ENCODE data around the gene DCX.

DCX gene

DNA sequence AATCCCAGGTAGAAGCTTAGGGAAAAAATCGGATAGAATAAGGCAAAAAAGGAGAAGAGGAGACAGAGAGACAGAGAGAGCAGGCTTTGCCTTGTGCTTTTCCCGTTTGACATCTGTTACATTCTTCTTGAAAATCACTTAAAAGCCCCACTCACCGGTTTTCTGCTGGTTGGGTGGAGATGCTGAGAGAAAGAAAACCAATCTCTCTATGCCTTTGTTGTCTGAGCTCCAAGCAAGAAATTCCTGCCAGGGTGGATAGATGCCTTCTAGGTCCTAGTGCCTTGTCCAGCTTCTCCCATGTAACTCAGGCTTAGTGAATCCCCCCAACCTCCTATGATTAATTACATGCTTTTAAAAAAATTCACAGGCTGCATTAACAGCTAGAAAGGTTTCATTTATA is at the start of gene DCX:
Gene DCX, minus strand, starts transcription at position 210 of the 400 bp plus-strand sequence. CDS start 1,794 bp downstream, outside the sequence.
- peak; percentile 73 to 88 for DNase-seq

DNA sequence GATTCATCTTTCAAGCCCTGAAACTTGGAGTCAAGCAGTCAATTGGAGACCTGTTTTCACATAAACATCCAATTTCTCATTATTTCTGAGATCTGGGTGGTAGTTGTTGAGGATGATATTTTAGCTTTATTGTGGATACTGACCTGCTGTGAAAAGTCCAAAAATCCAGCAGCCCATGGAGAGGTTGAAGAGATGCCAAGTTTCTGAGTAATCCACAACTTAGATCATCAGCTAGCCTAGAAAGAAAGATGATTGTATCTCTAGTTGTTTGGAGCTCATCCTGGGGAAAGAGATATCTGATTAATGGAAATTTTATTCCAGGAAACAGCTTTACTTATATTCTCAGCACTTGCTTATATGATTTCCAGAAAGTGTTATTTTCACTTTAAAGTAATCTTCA is 48.6 kb upstream of the DCX start:
- DNase-seq, result no peak

DNA sequence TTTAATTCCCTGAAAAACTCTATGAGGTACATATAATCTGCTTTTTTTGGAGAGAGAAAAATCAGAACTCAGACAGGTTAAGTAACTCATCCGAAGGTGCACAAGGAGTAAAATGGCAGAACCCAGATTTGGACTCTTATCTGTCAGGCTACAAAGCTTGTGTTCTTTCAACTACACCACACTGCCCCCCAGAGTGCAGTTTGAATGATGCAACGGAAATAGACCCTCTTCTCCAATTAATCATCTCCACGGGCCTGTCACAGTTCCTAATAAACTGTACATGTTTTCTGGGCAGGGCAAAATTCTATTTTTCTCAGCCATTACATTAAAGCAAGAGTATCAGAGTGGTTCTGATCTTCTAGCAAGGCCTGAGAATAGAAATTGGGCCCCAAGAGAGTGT is 35.3 kb upstream of the DCX start:
- DNase-seq, result peak; percentile 69 to 80

DNA sequence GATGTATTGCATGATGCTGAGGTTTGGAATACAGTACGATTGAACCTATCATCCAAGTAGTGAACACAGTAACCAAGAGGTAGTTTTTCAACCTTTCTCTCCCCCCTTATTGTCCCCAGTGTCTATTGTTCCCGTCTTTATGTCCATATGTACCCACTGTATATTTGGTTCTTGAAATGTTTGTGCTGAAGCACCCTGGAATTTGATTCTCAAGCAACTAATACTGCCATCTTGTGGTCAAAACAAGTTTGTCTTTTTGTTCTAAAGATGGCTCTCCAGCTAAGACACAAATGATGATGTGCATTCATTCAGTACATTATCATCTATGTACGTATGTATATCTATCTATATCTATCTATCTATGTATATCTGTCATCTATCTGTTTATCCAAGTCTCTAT is 33.5 kb upstream of the DCX start:
- DNase-seq, result peak; percentile 43 to 85

DNA sequence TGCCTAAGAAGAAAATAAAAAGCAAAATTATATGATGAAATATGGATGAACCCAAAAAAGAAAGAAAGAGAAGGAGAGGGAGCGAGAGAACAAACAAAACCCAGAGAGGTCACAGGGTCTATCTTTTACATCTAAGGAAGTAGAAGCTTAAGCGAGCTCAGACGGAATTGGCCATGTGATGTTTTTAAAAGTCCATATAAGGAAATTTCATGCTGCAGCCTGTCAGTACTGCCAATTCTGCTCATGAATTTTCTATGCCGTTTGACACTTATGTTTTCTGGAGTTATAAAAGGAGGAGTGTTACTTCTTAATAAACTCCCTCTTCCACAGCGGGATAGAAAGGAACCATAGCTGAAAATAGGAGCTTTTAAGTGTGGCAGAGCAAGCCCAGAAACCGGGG is 32.9 kb upstream of the DCX start:
- DNase-seq, result peak in 1 of 2 experiments; percentile 10

DNA sequence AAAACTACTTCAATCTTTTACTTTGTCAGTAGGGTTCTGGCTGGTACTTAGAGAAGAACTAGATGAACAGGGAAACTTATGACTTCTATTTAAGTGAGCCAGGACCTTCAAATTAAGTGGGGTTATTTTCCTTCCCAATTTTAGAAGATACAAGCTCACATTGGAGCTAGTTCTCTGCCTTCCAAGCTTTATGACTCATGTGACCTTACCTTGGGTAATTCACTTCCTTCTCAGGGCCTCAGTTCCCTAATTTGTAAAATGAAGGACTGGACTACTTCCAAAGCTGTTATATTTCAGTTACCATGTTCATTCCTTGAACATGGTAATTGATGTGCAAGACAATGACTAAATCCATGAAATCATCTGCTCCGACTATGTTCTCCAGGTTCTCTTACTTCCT is 32.0 kb upstream of the DCX start:
- no peak for DNase-seq

DNA sequence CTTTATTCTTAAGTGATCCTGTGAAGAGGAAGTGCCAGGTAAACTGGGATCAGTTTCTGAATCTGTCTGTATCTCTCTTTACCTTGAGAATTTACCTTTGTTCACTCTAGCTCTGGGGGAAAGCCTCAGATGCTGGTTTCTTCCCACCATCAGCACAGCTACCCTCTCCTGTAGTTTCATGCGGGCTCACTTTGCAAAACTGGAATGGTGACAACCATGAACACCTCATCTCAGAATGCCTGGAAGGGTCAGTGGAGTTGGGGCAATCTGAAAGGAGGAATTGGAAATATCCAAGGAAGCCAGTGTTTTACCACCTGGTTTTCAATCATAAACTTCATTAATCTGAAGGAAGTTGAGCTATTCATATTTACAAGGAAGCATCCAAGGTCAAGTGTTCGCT is 30.8 kb upstream of the DCX start:
- no peak for DNase-seq

DNA sequence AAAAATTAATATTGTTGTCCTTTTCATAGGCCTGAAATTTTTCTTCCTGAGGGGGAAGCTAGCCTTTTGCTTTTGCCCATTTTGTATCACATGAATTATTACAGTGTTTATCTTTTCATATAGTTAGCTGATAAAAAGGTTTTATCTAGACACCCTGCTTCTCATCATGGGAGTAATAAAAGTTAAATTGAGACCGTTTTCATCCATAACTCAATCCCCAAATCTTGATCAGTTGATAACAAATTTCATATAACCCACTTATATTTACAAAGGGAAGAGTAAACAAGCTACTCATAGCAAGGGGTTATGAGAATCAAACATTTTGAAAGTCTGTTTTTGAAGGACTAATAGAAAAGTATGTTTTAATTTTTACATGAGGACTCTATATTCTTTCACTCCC is 23.5 kb upstream of the DCX start:
- no peak for DNase-seq

DNA sequence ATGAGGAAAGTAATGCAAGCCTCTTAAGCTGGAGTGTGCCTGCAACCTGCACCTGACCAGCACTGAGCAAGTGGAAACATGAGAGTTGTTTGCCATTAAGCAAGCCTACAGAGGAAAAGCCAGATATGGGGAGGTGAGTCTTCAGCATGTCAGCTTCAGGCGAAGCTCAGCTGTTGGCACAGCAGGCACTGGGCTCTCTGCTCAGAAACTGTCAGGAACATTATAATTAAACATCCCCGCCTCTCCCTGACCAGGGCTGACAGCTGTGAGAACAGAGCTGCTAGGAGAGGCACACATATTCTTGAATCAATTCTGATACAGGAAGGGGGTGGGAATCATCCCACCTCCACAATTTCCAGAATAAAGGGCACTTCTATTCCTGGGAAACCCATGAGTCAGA is 19.0 kb upstream of the DCX start:
- DNase-seq, result peak in 1 of 2 experiments; percentile 64

DNA sequence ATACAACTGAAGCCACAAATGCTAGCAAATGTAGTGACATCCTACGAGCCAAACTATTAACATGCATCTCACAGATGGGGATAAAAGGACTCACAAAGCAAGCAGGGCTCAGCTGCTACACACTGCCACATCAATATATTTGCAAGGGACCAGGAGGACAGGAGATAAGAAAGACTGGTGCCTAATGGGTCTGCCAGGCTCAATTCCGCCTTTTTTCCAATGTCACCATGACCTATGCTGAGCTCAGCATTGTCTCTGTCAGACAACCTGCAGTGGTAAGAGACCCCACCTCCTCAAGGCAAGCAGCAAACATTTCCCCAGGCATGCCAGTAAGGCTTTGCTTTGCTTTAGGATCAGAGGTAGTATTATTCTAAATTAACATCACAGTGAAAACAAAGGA is 435 bp downstream of the DCX start:
- DNase-seq, result peak; percentile 55 to 69

DNA sequence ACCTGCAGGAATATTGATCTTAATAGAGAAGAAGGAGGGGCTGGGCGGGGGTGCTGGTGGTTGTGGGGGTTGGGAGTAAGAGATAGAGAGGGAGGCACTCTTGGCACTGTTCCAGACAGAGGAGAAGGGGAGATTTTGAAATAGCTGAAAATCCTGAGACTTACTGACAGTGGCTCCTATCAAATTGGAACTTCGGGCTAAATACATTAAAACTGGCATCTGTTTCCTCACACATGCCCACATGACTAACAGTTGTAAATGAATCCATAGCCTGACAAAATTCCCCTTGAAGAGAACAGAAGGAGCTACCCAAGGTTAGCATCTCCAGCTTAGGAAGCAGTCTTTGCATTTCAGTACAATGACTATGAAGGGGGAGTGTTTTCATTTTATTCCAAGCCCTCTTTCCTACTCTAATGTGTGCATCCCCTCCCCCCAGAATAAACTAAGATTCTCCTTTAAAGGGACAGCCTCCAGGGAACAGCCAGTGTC is 1.4 kb downstream of the DCX start:
- peak; percentile 76 to 88 for DNase-seq

DNA sequence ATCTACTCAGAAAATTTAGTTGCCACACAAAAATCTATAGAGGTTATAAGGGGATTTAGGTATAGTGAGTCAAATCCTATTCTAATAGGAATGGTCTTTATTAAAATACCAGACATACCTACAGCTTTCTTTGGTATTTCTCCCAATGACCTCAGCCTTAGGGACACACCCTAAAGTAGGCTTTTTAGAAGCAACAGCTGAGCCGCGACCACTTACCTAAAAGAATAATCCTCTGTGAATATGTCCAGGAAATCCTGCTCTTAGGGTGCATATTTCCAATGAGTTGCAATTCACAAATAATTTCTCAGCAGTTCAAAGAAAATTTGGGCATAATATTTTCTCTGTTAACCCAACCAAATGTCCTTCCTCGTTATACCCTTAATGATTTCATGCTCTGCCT is 2.7 kb downstream of the DCX start:
- DNase-seq, result peak in 1 of 2 experiments; percentile 49

DNA sequence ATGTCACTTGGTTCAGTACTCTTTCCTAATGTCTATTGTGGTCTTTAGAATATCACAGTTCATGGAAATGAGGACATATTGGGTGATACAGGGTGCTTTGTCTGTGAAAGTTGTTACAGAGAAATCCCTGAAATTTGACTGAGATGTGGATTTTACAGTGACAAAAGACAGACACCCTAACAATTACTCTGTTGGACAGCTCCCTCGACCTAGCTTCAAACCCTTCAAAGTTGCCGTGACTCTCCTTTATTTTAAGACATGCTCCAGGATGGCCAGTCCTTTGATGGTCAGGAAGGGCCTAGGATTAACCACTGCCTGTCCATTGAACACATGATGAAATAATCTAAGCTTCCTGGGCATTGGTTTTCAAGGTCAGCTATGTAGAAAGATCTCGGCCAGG is 4.0 kb downstream of the DCX start:
- no peak for DNase-seq

DNA sequence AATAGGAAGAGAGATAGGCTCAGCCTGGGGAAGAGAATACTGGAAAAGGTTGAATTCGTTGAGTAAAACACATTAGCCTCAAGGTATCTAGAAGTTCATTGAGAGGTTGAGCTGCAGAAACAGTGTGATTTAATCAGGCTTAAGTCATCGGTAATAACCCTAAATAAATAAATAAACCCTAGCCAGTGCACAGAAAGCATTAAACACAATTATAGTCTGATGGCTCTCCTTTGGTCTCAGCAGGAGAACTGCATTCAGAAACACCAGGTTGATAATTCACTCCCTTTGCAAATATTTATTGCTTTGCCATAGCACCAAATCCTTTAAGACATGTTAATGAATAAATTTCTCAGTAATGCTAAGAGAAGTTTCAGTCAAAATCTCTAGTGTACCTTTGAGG is 9.6 kb downstream of the DCX start:
- DNase-seq, result no peak

DNA sequence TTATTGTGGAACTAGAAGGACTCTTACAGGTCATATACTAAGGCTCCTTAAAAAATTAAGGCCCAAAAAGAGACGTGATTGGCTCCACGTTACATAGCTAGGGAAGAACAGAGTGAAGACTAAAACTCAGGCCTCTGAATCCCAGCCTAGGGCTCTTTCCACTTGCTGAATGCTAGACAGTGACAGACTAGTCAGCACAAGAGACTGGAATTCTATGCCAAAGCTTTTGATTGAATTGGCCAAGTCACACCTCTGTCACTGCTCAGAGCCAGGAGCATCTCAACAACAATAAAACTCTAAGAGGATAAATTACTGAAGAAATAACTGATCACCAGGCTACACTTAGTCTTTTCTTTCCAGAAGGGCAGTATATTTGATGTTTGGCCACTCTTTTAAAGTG is 16.8 kb downstream of the DCX start:
- DNase-seq, result no peak

DNA sequence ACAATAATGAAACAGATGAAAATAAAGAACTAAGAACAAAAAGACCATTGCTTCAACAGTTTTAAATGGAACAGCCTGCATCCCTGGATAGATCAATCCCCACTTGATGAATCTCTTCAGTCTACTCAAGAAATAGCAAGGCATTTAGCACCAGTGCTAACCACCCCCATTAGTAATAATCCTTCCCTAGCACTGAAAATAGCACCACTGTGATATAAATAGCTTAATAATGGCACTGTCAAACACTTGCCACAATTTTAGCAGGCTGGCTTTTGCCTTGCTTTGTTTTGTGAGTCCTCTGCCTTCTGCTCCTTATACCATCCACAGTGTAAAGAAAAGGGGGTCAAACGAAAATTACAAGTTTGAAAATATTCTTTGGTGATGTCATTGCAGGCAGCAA is 17.4 kb downstream of the DCX start:
- no peak for DNase-seq

DNA sequence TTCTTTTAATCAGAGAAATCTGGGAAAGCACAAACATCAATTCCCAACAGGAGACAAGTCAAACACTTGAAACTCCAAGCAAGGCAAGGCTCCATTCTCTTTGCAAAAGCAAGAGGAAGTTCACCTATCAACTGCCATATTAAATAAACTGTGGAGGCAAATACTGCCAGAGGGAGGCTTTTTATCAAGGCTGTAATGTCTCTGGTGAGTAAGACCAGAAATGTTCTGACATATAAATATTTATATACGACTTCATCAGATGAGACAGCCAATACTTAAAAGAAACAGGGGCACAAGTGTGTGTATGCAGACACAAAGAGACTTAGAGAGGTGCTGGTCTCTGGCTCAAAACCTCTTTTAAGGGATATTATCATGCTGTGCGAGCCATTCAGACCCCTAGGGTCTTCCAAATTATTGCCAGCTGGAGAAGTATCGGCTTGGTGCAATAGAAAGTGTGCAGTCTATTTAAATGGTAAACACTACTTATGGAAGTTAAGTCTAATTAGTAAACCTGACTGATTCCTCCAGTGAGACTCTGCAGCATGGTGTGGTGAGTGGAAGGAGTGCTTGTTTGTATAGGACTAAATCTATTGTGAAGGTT is 24.4 kb downstream of the DCX start:
- no peak for DNase-seq

DNA sequence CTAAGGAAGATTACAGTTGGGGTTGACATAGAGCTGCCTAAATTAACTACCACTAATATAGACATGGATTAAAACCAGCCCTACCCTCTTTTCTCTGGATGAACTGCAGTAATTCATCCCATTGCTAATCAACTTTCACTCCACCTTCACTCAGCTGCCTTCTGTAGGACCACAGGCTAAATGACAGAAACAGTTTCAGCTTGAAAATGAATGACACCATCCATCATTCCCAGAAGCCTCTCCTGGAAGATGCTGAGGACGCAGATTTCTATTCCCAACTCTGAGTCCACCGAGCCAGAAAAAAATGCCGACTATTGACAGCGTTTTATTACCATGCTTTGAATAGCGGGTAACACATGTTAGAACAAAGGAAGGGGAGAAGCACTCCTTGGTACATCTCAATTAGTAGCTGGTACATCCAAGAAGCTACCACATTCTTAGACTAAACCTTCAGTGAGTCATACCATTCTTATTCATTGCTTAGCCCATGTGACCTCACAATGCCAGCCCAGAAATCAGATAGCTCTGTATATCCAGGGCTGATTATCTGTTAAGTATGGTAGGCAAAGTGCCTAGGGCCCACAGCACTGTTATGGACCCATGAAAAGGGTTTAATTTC is 25.3 kb downstream of the DCX start:
- DNase-seq, result no peak

DNA sequence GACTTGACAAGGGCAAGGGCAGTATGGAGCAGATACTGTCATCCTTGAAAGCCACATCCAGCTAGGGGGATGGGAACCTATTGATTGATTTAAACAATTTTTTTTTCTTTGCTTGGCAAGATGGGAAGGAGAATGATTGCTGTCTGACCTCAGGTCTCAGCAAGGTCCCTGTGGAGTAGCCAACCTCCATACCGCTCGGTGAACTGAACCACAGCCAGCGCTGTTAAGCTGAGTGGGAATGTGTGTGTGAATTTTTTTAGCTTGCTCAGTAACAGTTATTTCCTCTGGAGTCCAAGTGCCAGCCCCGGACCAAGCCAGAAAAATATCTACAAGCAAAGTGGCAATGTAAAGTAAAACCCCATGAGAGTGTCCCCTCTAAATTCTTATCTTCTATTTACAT is 25.9 kb downstream of the DCX start:
- DNase-seq, result no peak

DNA sequence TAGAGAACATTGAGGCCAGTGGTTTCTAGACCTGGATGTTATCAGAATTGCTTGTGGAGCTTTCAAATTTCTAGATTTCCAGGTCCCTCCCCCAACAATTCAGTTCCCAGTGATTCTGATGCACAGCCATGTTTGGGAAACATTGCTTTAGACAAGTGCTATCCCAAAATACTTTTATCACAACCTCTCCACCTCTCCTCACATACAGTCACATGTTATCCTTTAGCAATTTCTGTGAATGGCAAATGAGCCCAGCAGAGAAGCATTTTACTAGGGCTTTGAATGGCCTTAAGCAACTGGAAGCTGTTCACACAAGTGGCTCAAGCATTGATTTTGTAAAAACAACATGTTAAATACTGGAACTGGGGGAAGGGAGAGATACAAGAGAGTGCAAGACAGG is 29.7 kb downstream of the DCX start:
- no peak for DNase-seq

DNA sequence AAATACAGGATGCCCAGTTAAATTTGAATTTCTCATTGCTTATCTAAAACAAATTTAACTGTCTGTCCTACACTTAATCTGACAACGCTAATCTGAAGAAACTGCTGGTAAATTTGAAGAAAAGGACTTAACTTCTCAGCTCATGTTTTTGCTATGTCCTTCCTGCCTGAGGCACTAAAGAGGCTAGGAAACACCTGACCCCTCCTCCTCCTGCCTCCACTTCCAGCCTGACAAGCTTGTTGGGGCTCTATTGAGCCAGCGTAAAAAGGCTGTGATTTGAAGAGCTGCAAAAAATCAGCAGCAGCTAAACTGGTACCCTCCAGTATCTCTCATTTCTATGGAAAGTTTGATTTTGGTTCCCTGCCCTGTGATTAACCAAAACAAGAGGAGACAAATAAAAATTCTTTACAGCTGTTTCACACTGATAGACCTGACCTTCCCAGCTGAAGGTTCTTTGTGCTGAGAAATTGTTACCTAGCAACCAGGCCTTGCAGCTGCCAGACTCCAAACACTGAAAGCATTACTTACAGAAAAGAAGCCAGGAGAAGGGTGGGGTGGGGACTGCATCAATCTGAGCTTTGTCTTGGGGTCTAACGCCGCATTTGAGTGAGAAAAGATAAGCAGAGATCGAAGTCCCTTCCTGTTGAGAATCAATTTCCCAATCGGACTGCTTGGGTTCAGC is 35.0 kb downstream of the DCX start:
- peak in 1 of 2 experiments; percentile 68 for DNase-seq

DNA sequence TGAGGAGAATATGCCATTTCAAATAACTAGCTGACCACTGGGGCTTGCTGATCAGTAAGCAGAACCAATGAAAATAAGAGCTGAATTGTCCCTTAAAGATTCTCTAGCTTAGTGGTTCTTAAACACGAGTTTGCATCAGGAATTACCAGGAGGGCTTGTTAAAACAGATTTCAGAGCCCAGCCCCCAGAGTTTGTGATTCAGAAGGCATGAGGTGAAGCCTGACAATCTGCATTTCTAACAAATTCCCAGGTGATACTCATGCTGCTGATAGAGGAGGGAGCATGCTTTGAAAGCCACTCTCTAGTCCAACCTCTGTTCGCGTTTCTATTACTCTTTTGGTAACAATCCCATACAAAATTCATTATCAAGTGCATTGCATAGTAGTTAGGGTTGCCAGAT is 35.5 kb downstream of the DCX start:
- no peak for DNase-seq

DNA sequence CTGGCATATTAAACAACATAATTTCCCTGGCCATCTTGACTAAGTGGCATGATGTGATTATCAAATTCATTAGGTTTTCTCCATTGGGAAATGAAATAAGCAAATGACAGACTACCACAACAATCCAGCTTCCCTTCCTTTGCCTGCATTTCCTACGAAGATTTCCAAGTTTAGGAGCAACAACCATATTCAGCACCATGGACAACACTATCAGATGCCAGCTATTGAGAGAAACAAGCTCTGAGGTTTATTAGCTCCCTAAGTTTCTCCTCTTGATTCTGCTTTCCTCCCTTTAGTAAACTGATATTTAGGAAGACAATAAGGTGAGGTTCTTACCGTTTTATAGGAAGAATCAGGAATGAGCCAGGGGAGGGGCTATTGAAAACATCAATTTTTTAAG is 36.2 kb downstream of the DCX start:
- no peak for DNase-seq

DNA sequence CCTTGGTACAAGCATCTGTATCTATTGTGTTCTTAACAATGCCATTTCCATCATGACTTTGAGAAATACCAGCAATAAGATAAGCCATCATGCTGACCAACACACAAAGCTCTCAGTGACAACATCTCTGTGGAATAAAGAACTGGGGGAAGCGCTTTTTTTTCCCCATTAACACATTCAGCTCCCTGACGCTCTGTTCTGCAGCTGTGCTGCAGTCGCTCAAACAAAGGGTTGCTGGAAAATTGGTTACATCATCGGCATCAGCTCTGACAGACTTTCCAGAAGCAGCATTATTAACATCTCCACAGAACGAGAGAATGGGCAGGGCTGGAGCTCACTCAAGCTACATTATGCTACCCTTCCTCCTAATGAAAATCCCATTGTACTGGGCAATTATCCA is 39.9 kb downstream of the DCX start:
- DNase-seq, result peak in 1 of 2 experiments; percentile 2
